RWPE2 (cell line): ENCODE data around the gene FTSJ3.

Source experiments
- ATAC-seq: fragments of 200-7000 bp; cut with Tn5 transposase; 3 replicates; pipeline ENCODE4 v1.9.1; 2021; ENCODE audit warnings: low read depth
- DNase-seq: peaks from one replicate; pipeline ENCODE4 v3.0.0-alpha.2; 2020; ENCODE audit warnings: low spot score
- H3K27ac ChIP-seq: fragments of 450-650 bp; 2 replicates; pipeline ENCODE4 v1.5.1; 2017; ENCODE audit warnings: mild to moderate bottlenecking; ENCODE audit not compliant: poor library complexity, severe bottlenecking
- H3K27me3 ChIP-seq: fragments of 250-450 bp; sonication (Bioruptor Pico); 2 replicates; pipeline ENCODE4 v1.5.1; 2021; ENCODE audit warnings: mild to moderate bottlenecking, moderate library complexity; ENCODE audit not compliant: insufficient read depth, poor library complexity, severe bottlenecking
- H3K36me3 ChIP-seq: fragments of 250-450 bp; sonication (Bioruptor Pico); 2 replicates; pipeline ENCODE4 v1.5.1; 2020; ENCODE audit warnings: low read depth, mild to moderate bottlenecking, moderate library complexity
- H3K4me1 ChIP-seq: fragments of 250-450 bp; sonication (Bioruptor Pico); 2 replicates; pipeline ENCODE4 v1.5.1; 2021; ENCODE audit warnings: mild to moderate bottlenecking, moderate library complexity; ENCODE audit not compliant: insufficient read depth, poor library complexity, severe bottlenecking
- H3K4me3 ChIP-seq: fragments of 250-450 bp; sonication (Bioruptor Pico); 2 replicates; pipeline ENCODE4 v1.5.1; 2021; ENCODE audit warnings: mild to moderate bottlenecking, moderate library complexity; ENCODE audit not compliant: severe bottlenecking
- H3K9me3 ChIP-seq: fragments of 250-450 bp; sonication (Bioruptor Pico); 2 replicates; pipeline ENCODE4 v1.5.1; 2021; ENCODE audit warnings: mild to moderate bottlenecking, moderate library complexity; ENCODE audit not compliant: severe bottlenecking
- TF ChIP-seq, protein P1 (sequence below): fragments of 450-650 bp; IDR thresholded peaks from one replicate; pipeline ENCODE4 v1.5.1; 2017; ENCODE audit warnings: mild to moderate bottlenecking, moderate library complexity; ENCODE audit not compliant: poor library complexity, severe bottlenecking

FTSJ3 gene

DNA sequence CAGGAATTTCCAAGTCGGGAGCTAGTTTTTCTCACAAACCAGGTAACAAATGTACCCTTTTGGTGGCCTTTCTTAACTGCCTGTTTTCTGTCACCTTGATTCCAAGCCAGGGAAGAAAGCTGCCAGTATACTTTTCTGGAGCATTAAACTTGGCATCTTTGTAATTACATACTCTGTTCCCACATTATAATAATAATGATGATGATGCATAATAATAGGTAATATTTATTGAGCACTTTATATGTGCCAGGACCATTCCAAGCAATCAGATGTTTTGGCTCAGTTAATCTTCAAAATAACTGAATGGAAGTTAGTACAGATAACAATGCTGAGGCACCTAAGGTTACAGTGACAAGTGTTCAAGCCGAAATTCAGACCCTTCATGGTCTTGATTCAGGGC lies 11.3 kb downstream of the FTSJ3 start:
- Histone ChIP-seq H3K4me3 (no peak overlapping the region), H3K4me1 (no peaks in the 10 kb centered on the region), H3K36me3 (peaks cover 97% of the 10 kb centered on the region), H3K27me3 (no peaks in the 10 kb centered on the region), H3K27ac (no peak overlapping the region), H3K9me3 (no peaks in the 10 kb centered on the region)
- no peak for ATAC-seq
- DNase-seq: no peak
- TF ChIP-seq, protein P1, sequence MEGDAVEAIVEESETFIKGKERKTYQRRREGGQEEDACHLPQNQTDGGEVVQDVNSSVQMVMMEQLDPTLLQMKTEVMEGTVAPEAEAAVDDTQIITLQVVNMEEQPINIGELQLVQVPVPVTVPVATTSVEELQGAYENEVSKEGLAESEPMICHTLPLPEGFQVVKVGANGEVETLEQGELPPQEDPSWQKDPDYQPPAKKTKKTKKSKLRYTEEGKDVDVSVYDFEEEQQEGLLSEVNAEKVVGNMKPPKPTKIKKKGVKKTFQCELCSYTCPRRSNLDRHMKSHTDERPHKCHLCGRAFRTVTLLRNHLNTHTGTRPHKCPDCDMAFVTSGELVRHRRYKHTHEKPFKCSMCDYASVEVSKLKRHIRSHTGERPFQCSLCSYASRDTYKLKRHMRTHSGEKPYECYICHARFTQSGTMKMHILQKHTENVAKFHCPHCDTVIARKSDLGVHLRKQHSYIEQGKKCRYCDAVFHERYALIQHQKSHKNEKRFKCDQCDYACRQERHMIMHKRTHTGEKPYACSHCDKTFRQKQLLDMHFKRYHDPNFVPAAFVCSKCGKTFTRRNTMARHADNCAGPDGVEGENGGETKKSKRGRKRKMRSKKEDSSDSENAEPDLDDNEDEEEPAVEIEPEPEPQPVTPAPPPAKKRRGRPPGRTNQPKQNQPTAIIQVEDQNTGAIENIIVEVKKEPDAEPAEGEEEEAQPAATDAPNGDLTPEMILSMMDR: no peak

DNA sequence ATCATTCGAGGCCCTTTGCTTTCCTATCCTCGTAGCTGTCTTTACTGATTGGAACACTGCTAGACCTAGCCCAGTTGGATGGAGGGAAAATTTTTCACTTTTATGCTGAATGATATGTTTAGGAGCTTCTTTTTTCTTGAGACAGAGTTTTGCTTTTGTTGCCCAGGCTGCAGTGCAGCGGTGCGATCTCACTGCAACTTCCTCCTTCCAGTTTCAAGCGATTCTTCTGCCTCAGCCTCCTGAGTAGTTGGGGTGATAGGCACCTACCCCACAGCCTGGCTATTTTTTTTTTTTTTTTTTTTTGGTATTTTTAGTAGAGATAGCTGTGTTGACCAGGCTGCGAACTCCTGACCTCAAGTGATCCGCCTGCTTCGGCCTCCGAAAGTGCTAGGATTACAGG lies 17.5 kb downstream of the FTSJ3 start:
- ATAC-seq (no peak), DNase-seq (no peak)
- Histone ChIP-seq H3K9me3 (no peaks in the 10 kb centered on the region), H3K27me3 (no peaks in the 10 kb centered on the region), H3K27ac (no peak overlapping the region), H3K4me1 (no peaks in the 10 kb centered on the region), H3K4me3 (no peak overlapping the region), H3K36me3 (peaks cover 100% of the 10 kb centered on the region)
- TF ChIP-seq, protein P1: no peak

DNA sequence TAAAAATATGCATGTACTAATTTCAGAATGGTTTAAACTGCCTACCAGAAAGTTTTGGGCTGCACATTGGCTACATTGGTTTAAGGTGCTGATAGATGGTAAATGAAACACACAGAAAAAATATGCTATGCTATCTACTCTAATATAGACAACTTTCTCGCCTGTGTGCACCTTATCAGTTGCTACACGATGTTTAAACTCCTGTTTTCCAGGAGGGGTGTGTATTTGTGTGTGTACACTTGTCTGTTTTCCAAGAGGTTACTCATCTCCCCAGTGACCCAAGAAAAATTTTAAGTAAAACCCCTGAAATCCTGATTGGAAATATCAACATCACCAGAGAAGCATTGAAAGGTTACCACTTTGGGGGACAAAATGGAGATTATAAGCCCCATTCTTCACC lies 21.9 kb downstream of the FTSJ3 start:
- no peak overlapping the region for H3K4me3 ChIP-seq
- H3K27me3 ChIP-seq: no peaks in the 10 kb centered on the region
- H3K9me3 ChIP-seq: no peaks in the 10 kb centered on the region
- no peak overlapping the region for H3K27ac ChIP-seq
- ATAC-seq (no peak), DNase-seq (no peak)
- no peaks in the 10 kb centered on the region for H3K4me1 ChIP-seq
- TF ChIP-seq, protein P1: no peak
- H3K36me3 ChIP-seq: peaks cover 100% of the 10 kb centered on the region

DNA sequence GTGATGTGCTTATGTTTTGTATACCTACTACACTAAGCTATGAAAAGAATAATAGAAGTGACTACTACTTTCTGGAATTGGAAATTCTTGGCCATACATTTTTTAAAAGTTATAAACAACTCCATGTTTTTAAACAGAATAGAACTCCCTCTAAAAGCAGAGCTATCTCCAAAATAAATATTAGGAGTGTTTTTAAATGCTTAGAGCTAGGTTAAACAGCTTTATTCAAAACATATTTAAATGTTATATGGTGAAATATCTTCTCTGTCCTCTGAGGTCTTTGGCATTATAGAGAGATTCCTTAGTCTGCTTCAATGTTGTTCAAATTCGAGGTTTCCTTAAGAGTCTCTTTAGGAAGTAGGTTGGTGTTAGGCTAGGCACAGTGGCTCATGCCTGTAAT lies 23.1 kb downstream of the FTSJ3 start:
- Histone ChIP-seq H3K4me3 (no peak overlapping the region), H3K27ac (no peak overlapping the region), H3K36me3 (peaks cover 100% of the 10 kb centered on the region), H3K27me3 (no peaks in the 10 kb centered on the region), H3K4me1 (no peaks in the 10 kb centered on the region), H3K9me3 (no peaks in the 10 kb centered on the region)
- TF ChIP-seq, protein P1: no peak
- ATAC-seq (no peak), DNase-seq (no peak)

DNA sequence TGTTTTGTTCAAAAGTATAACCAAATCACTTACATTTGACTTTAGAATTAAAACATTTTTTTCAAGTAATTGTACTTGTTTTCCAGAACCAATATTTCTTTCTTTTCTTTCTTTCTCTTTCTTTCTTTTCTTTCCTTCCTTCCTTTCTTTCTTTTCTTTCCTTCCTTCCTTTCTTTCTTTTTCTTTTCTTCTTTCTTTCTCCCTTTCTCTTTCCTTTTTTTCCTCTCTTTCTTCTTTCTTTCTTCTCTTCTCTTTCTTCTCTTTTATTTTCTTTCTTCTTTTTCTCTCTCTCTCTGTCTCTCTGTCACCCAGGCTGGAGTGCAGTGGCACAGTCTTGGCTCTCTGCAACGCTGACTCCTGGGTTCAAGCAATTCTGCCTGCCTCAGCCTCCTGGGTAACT lies 26.7 kb downstream of the FTSJ3 start:
- H3K4me1 ChIP-seq: no peaks in the 10 kb centered on the region
- no peak overlapping the region for H3K27ac ChIP-seq
- DNase-seq: no peak
- TF ChIP-seq, protein P1: no peak
- H3K4me3 ChIP-seq: no peak overlapping the region
- H3K36me3 ChIP-seq: peaks cover 100% of the 10 kb centered on the region
- no peaks in the 10 kb centered on the region for H3K9me3 ChIP-seq
- no peak for ATAC-seq
- H3K27me3 ChIP-seq: no peaks in the 10 kb centered on the region
